GM23338 (cell line): ENCODE results near the gene ABCC5.
A peak's percentile ranks its signal among the peaks of the same experiment; 100 is the strongest.

ENCODE experiments used
- CREB1 ChIP-seq: fragments of 250-450 bp; sonication (Bioruptor Pico); IDR thresholded peaks from 2 replicates; pipeline ENCODE4 v1.5.0; 2020; ENCODE audit warnings: low read depth, mild to moderate bottlenecking, moderate library complexity
- CTCF ChIP-seq, 2 experiments: fragments of 200-600 bp in 1 of 2; sonication (generic) in 1 of 2; conservative IDR thresholded peaks; 2 replicates each; pipeline versions ENCODE4 v1.5.1 to v1.6.1; 2016 to 2017; ENCODE audit warnings: antibody characterized with exemption in 2 of 2, low read depth in 2 of 2, mild to moderate bottlenecking in 2 of 2, moderate library complexity in 1 of 2
- EZH2 ChIP-seq: fragments of 200-600 bp; sonication (generic); IDR thresholded peaks from one replicate; pipeline ENCODE4 v1.8.0; 2017; ENCODE audit warnings: antibody characterized with exemption, mild to moderate bottlenecking, low read depth; ENCODE audit not compliant: unreplicated experiment
- EZH2phosphoT487 ChIP-seq: fragments of 200-600 bp; sonication (generic); IDR thresholded peaks from one replicate; pipeline ENCODE4 v1.8.1; 2018; ENCODE audit warnings: antibody characterized with exemption; ENCODE audit not compliant: unreplicated experiment
- NANOG ChIP-seq: IDR thresholded peaks from 2 replicates; pipeline ENCODE4 v1.6.1; 2016; ENCODE audit warnings: antibody characterized with exemption, borderline replicate concordance
- POLR2AphosphoS5 ChIP-seq: IDR thresholded peaks from 2 replicates; pipeline ENCODE4 v1.6.1; 2016; ENCODE audit warnings: antibody characterized with exemption, low read depth
- REST ChIP-seq: IDR thresholded peaks from one replicate; pipeline ENCODE4 v1.6.1; 2018; ENCODE audit warnings: antibody characterized with exemption; ENCODE audit not compliant: unreplicated experiment
- ZNF114 ChIP-seq: fragments of 250-450 bp; sonication (Bioruptor Pico); IDR thresholded peaks from 2 replicates; pipeline ENCODE4 v1.5.0; 2020; ENCODE audit warnings: mild to moderate bottlenecking, moderate library complexity
- ZNF331 ChIP-seq: fragments of 250-450 bp; sonication (Bioruptor Pico); IDR thresholded peaks from 2 replicates; pipeline ENCODE4 v1.5.0; 2020; ENCODE audit warnings: low read depth, mild to moderate bottlenecking, moderate library complexity

GRCh38 chr3:184017672-184018423 is at the start of gene ABCC5:
- TF ChIP-seq CREB1 (CRISPR knock-in tag) (0 out of 2 replicates have a peak, but pooled peaks have one; percentile 13), NANOG (no peak), CTCF (conservative IDR thresholded peaks at IDR 0.05; ENCODE audit: low read depth in 2 of 2) (no peak), POLR2AphosphoS5 (peak; percentile 95), EZH2 (no peak), EZH2phosphoT487 (no peak), REST (no peak), ZNF114 (no peak), ZNF331 (CRISPR knock-in tag) (no peak)
